ENCODE measurements around the gene CCDC12.

- TF ChIP-seq POLR2AphosphoS5 (IDR thresholded peaks at IDR 0.05; ENCODE audit: control insufficient read depth, insufficient read depth, low read depth, low read length) (no peak), NCOR1 (IDR thresholded peaks at IDR 0.05) (no peak), ZNF707 (CRISPR knock-in tag; conservative IDR thresholded peaks at IDR 0.05) (no peak), TCF7L2 (IDR thresholded peaks at IDR 0.05; ENCODE audit: low read depth, low read length) (no peak), ZNF3 (CRISPR knock-in tag; IDR thresholded peaks at IDR 0.05) (no peak), HNRNPL (IDR thresholded peaks at IDR 0.05; ENCODE audit: low read depth, low read length) (no peak), ZNF384 (IDR thresholded peaks at IDR 0.05; ENCODE audit: low read depth, low read length) (no peak), MED1 (CRISPR knock-in tag; IDR thresholded peaks at IDR 0.05; ENCODE audit: borderline replicate concordance) (no peak)
- TF ChIP-seq, protein P1, sequence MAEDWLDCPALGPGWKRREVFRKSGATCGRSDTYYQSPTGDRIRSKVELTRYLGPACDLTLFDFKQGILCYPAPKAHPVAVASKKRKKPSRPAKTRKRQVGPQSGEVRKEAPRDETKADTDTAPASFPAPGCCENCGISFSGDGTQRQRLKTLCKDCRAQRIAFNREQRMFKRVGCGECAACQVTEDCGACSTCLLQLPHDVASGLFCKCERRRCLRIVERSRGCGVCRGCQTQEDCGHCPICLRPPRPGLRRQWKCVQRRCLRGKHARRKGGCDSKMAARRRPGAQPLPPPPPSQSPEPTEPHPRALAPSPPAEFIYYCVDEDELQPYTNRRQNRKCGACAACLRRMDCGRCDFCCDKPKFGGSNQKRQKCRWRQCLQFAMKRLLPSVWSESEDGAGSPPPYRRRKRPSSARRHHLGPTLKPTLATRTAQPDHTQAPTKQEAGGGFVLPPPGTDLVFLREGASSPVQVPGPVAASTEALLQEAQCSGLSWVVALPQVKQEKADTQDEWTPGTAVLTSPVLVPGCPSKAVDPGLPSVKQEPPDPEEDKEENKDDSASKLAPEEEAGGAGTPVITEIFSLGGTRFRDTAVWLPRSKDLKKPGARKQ (CRISPR knock-in tag; IDR thresholded peaks at IDR 0.05): no peak
Measured at GRCh38 chr3:46968783-46969428, 7.6 kb downstream of the CCDC12 start.
